Uterus (tissue), 4 donors: ENCODE results near the gene MRPS31. TPM values are rescaled to one million over a fixed set of nuclear protein-coding genes. Genes with fewer than 3 reads are reported as not detected.
"Not testable (repeated sequence)": the region's sequence is repeated elsewhere in the genome, so short reads cannot be mapped to it uniquely, and the experiment has no call there.

Experiments
- DNase-seq, 2 donors: peaks; one replicate each; pipeline ENCODE4 v3.0.0-alpha.2; 2019 to 2020
- H3K27ac ChIP-seq, 2 donors: fragments of 200-600 bp; sonication (generic); 1 replicate in 1 of 2; 2 replicates in 1 of 2; pipeline ENCODE4 v1.5.1; 2016 to 2018
- H3K27me3 ChIP-seq, 2 donors: fragments of 200-600 bp; sonication (generic); one replicate each; pipeline ENCODE4 v1.5.1; 2018 to 2019; ENCODE audit warnings: control low read depth in 1 of 2
- H3K36me3 ChIP-seq, 2 donors: fragments of 200-600 bp; sonication (generic); one replicate each; pipeline ENCODE4 v1.5.1; 2019; ENCODE audit warnings: control low read depth in 1 of 2
- H3K4me1 ChIP-seq, 2 donors: fragments of 200-600 bp; sonication (generic); one replicate each; pipeline ENCODE4 v1.5.1; 2018 to 2019; ENCODE audit warnings: control low read depth in 1 of 2
- H3K4me3 ChIP-seq, 2 donors: fragments of 200-600 bp; sonication (generic); 1 replicate in 1 of 2; 2 replicates in 1 of 2; pipeline ENCODE4 v1.5.1; 2018 to 2019; ENCODE audit warnings: mild to moderate bottlenecking in 1 of 2
- H3K9me3 ChIP-seq, 2 donors: fragments of 200-600 bp; sonication (generic); one replicate each; pipeline ENCODE4 v1.5.1; 2019; ENCODE audit warnings: control low read depth in 1 of 2
- POLR2A ChIP-seq, 2 donors: fragments of 450-650 bp; IDR thresholded peaks; one replicate each; pipeline ENCODE4 v1.6.1; 2016; ENCODE audit warnings: antibody characterized with exemption in 2 of 2, mild to moderate bottlenecking in 1 of 2, moderate library complexity in 1 of 2
- intact Hi-C: fragments of 100-400 bp; cut with DNase I; formaldehyde crosslinking; loops from one replicate; pipeline ENCODE4 v1.15.1; 2023; ENCODE audit warnings: low total_unique reads
- total RNA-seq, 4 donors: library from RNA; depleted of rRNA in 3 of 4; stranded (reverse); fragments of >200 nt in 3 of 4; gene quantifications; one replicate each; pipeline versions ENCODE4 v1.1.0 to v1.2.4, GENCODE V29; 2014 to 2023
- TF ChIP-seq, protein P1 (sequence below), 4 experiments: fragments of 200-600 bp in 2 of 4; fragments of 450-650 bp in 2 of 4; sonication (generic) in 2 of 4; IDR thresholded peaks; one replicate each; pipeline ENCODE4 v1.5.1; 2016 to 2019; ENCODE audit warnings: antibody characterized with exemption in 4 of 4, mild to moderate bottlenecking in 2 of 4, moderate library complexity in 1 of 4
- donor health status: DM: yes; HTN: yes; CAD: no.

The MRPS31 gene
- total RNA-seq, 4 donors from 2014 or later, result 6.1 to 31.5 (median 27.9) TPM

DNA sequence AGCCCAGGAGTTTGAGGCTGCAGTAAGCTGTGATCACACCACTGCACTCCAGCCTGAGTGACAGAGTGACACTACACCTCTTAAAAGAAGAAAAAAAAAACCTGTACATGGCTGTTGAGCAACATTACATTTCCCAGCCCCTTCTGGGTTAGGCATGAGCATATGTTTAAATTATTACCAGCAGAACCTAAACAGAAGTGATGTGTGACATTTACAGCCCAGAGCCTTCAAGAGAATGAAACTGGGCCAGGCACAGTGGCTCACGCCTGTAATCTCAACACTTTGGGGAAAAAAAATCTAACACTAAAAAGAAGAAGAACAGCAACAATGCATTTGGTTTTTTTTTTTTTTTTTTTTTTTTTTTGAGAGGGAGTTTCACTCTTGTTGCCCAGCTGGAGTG lies 38.3 kb downstream of the MRPS31 start:
- H3K4me3 ChIP-seq, result no peak overlapping the region
- DNase-seq, result no peak
- no peaks in the 10 kb centered on the region for H3K27me3 ChIP-seq
- TF ChIP-seq, protein P1, sequence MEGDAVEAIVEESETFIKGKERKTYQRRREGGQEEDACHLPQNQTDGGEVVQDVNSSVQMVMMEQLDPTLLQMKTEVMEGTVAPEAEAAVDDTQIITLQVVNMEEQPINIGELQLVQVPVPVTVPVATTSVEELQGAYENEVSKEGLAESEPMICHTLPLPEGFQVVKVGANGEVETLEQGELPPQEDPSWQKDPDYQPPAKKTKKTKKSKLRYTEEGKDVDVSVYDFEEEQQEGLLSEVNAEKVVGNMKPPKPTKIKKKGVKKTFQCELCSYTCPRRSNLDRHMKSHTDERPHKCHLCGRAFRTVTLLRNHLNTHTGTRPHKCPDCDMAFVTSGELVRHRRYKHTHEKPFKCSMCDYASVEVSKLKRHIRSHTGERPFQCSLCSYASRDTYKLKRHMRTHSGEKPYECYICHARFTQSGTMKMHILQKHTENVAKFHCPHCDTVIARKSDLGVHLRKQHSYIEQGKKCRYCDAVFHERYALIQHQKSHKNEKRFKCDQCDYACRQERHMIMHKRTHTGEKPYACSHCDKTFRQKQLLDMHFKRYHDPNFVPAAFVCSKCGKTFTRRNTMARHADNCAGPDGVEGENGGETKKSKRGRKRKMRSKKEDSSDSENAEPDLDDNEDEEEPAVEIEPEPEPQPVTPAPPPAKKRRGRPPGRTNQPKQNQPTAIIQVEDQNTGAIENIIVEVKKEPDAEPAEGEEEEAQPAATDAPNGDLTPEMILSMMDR (IDR thresholded peaks at IDR 0.05), result no peak
- TF ChIP-seq POLR2A (IDR thresholded peaks at IDR 0.05), result no peak
- intact Hi-C loops, result no loop called here
- no peak overlapping the region for H3K27ac ChIP-seq
- no peaks in the 10 kb centered on the region for H3K36me3 ChIP-seq
- H3K4me1 ChIP-seq, result no peaks in the 10 kb centered on the region
- no peaks in the 10 kb centered on the region for H3K9me3 ChIP-seq

- Histone ChIP-seq H3K4me1 (no peaks in the 10 kb centered on the region), H3K4me3 (no peak overlapping the region), H3K27me3 (no peaks in the 10 kb centered on the region), H3K9me3 (no peaks in the 10 kb centered on the region), H3K36me3 (no peaks in the 10 kb centered on the region), H3K27ac (no peak overlapping the region)
- DNase-seq, result no peak
- intact Hi-C loops, result no loop called here
- TF ChIP-seq, protein P1 (IDR thresholded peaks at IDR 0.05), result no peak
Measured at GRCh38 chr13:40728595-40728994, 42.4 kb downstream of the MRPS31 start.

GRCh38 chr13:40714433-40714832 lies 56.6 kb downstream of the MRPS31 start:
- H3K27me3 ChIP-seq, H3K9me3 ChIP-seq, H3K36me3 ChIP-seq, intact Hi-C loops, H3K27ac ChIP-seq, H3K4me3 ChIP-seq, H3K4me1 ChIP-seq, DNase-seq: not testable (repeated sequence)

DNA sequence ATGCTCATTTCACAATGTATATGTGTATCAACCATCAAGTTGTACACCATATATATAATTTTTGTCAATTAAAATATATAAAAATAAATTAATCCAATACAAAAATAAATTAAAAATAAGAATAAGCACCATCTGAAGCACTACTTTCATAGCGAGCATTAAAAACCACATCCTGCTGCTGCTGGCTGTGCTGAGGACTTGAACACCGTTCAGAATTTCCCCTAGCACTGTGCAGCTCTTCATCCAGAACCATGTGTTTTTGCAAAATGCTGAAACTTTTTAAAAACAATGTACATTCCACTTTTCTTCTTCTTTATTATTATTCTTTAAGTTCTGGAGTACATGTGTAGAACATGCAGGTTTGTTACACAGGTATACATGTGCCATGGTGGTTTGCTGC lies 64.6 kb downstream of the MRPS31 start:
- no peaks in the 10 kb centered on the region for H3K36me3 ChIP-seq
- DNase-seq, result no peak
- TF ChIP-seq POLR2A (IDR thresholded peaks at IDR 0.05), result no peak
- intact Hi-C loops, result no loop called here
- no peak overlapping the region for H3K27ac ChIP-seq
- no peaks in the 10 kb centered on the region for H3K27me3 ChIP-seq
- H3K9me3 ChIP-seq, result peaks cover 0 to 25% of the 10 kb centered on the region in 2 donors
- H3K4me1 ChIP-seq, result no peaks in the 10 kb centered on the region
- no peak overlapping the region for H3K4me3 ChIP-seq

- TF ChIP-seq, protein P1 (IDR thresholded peaks at IDR 0.05), result no peak
- TF ChIP-seq POLR2A (IDR thresholded peaks at IDR 0.05), result no peak
- intact Hi-C loops, result no loop called here
- Histone ChIP-seq H3K4me3 (no peak overlapping the region), H3K27me3 (no peaks in the 10 kb centered on the region), H3K9me3 (no peaks in the 10 kb centered on the region), H3K27ac (no peak overlapping the region), H3K36me3 (no peaks in the 10 kb centered on the region), H3K4me1 (no peaks in the 10 kb centered on the region)
- no peak for DNase-seq
Measured at GRCh38 chr13:40697711-40698110, 73.3 kb downstream of the MRPS31 start.

- no peaks in the 10 kb centered on the region for H3K9me3 ChIP-seq
- no peak overlapping the region for H3K4me3 ChIP-seq
- H3K27ac ChIP-seq, result no peak overlapping the region
- intact Hi-C loops, result no loop called here
- H3K27me3 ChIP-seq, result no peaks in the 10 kb centered on the region
- TF ChIP-seq, protein P1 (IDR thresholded peaks at IDR 0.05), result no peak
- no peak for TF ChIP-seq POLR2A (IDR thresholded peaks at IDR 0.05)
- no peaks in the 10 kb centered on the region for H3K4me1 ChIP-seq
- no peak for DNase-seq
- H3K36me3 ChIP-seq, result no peaks in the 10 kb centered on the region
Measured at GRCh38 chr13:40694426-40694825, 76.6 kb downstream of the MRPS31 start.
